PC-3 (cell line): ENCODE results near the gene AAMP.

Experiments used
- CTCF ChIP-seq: fragments of 300-600 bp; sonication (generic); conservative IDR thresholded peaks from 2 replicates; pipeline ENCODE4 v1.5.1; 2017; ENCODE audit warnings: antibody characterized with exemption, low read depth, mild to moderate bottlenecking, low read length
- EZH2 ChIP-seq: fragments of 300-600 bp; sonication (generic); IDR thresholded peaks from one replicate; pipeline ENCODE4 v1.6.1; 2017; ENCODE audit warnings: antibody characterized with exemption, mild to moderate bottlenecking, low read length; ENCODE audit not compliant: unreplicated experiment

DNA sequence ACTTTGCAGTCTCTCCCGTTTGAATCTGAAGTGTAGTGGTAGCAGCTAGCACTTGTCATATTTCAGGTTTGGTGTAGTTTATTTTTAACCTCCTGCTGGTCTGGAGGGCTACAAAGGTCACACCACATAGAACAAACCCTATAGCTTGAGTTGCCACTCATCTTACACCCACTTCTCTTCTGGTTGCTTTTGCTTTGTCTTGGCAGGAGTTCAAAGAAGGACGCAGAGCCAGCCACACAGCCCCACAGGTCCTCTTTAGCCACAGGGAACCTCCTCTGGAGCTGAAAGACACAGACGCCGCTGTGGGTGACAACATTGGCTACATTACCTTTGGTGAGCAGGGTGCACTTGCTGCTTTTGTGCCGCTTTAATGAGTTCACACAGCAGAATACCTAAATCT, 24.7 kb downstream of the AAMP start:
- no peak for TF ChIP-seq CTCF
- TF ChIP-seq EZH2, result no peak
